Measurements from ENCODE around the gene DYNLT2B.
"Not testable (repeated sequence)": the region's sequence is repeated elsewhere in the genome, so short reads cannot be mapped to it uniquely, and the experiment has no call there.

DYNLT2B gene

GRCh38 chr3:196274585-196274984 is 43.5 kb downstream of the DYNLT2B start:
- no peak for DNase-seq (ENCODE audit: insufficient read length, low spot score)
- no peak for FAIRE-seq

DNA sequence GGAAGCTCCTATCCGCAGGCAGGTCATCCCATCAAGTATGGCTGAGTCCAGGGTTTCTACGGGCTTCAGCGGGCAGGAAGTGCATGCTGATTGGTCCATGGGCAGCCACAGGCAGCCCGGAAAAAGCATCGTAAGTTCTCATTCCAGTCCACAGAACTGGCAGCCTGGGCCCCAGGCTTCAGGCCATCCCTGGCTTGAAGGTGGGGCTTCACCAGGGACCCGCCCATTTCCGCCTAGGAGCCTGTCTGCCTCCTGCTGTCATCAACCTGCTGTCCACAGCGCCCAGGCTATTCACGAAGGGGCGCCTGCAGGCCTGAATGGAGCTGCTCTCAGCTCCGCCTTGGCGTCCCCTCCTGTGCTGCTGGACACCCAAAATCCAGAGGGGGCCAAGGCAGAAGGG is 44.4 kb downstream of the DYNLT2B start:
- FAIRE-seq, result no peak
- DNase-seq (ENCODE audit: insufficient read length, low spot score), result no peak

GRCh38 chr3:196272826-196273225 is 45.2 kb downstream of the DYNLT2B start:
- FAIRE-seq (no peak), DNase-seq (ENCODE audit: insufficient read length, low spot score) (no peak)

DNA sequence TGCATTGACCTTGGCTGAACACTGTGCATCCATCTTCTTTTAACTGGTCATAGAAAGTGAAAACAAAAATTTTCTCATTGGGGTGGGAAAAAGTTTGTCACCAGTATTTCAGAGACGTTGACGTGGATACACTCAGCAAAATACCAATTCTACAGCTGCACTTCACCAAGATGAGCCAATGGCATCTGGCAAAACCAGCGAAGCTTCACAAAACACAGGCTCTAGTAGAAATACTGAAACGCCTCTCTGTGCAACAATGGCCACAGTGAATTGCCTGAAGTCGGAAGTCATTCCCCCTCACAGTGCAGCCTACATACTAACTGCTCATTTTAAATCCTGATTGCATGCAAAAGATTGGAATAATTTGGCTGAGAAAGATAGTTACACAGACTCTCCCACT is 47.5 kb downstream of the DYNLT2B start:
- DNase-seq (ENCODE audit: insufficient read length, low spot score), result no peak
- FAIRE-seq, result no peak

- no peak for DNase-seq (ENCODE audit: insufficient read length, low spot score)
- no peak for FAIRE-seq
Observed at GRCh38 chr3:196268284-196269163, 49.5 kb downstream of the DYNLT2B start.

DNA sequence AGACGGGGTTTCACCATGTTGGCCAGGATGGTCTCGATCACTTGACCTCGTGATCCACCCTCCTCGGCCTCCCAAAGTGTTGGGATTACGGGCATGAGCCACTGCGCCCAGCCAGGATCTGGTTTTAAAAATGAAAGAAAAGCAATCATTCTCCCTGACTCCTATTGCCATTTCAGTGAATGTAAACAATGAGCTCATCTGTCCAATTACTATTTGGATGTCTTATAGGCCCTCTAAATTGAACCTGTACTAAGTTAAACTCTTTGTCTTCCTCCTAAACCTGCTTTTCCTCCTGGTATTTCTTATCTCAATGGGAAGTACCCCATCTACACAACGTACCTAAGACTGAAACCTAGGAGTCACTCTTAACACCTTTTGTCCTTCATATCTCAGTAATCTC is 54.2 kb downstream of the DYNLT2B start:
- FAIRE-seq (no peak), DNase-seq (ENCODE audit: insufficient read length, low spot score) (no peak)

DNA sequence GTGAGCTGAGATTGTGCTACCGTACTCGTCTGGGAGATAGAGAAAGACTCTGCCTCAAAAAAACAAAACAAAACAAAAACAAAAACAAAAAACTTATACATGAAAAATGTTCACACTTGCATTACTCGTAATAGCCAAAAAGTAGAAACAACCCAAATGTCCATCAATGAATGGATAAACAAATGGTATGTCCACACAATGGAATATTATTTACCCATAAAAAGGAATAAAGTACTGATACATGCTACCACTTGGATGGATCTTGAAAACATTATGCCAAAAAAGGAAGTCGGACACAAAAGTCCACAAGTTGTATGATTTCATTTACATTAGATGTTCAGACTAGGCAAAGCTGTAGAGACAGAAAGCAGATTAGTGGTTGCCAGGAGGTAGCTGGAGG is 57.3 kb downstream of the DYNLT2B start:
- no peak for FAIRE-seq
- DNase-seq (ENCODE audit: insufficient read length, low spot score), result no peak

DNA sequence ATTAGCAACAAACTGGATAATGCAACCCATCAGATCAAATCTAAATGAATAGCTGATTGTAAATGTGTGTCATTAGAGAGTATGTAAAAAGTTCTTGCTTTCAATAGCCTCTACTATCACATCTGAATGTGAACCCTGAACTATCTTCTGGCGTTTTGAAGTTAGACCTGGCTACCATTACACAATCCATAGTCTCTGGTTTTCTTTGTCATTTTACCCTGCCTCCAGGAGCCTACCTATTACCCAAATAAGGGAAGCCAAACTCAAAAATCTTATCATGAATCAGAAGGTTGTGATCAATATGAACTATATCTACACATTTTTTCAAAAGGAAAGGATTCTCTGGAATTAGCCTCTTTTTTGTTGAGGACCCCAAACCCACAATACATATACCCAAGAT is 62.3 kb downstream of the DYNLT2B start:
- DNase-seq (ENCODE audit: insufficient read length, low spot score) (no peak), FAIRE-seq (no peak)

- FAIRE-seq, result no peak
- DNase-seq (ENCODE audit: insufficient read length, low spot score), result no peak
Observed at GRCh38 chr3:196254376-196255283, 63.4 kb downstream of the DYNLT2B start.

GRCh38 chr3:196251918-196252317 is 66.1 kb downstream of the DYNLT2B start:
- DNase-seq (ENCODE audit: insufficient read length, low spot score) (no peak), FAIRE-seq (no peak)

GRCh38 chr3:196246612-196247308 is 71.3 kb downstream of the DYNLT2B start:
- FAIRE-seq (no peak), DNase-seq (ENCODE audit: insufficient read length, low spot score) (no peak)

GRCh38 chr3:196244166-196244565 is 73.9 kb downstream of the DYNLT2B start:
- not testable (repeated sequence) for FAIRE-seq; DNase-seq (ENCODE audit: insufficient read length, low spot score)

- FAIRE-seq (no peak), DNase-seq (ENCODE audit: insufficient read length, low spot score) (no peak)
Observed at GRCh38 chr3:196241704-196242103, 76.3 kb downstream of the DYNLT2B start.
